NOMO-1 treated with dmso at 0.1 percent for 144 hours (cell line): Measurements from ENCODE around the gene HSD17B1.
A peak's percentile ranks its signal among the peaks of the same experiment; 100 is the strongest.
"Not testable (repeated sequence)": the region's sequence is repeated elsewhere in the genome, so short reads cannot be mapped to it uniquely, and the experiment has no call there.

Source experiments
- DNase-seq: peaks from one replicate; lab custom pipeline; 2025; ENCODE audit not compliant: unreplicated experiment; lab: John Stamatoyannopoulos, UW

The HSD17B1 gene

DNA sequence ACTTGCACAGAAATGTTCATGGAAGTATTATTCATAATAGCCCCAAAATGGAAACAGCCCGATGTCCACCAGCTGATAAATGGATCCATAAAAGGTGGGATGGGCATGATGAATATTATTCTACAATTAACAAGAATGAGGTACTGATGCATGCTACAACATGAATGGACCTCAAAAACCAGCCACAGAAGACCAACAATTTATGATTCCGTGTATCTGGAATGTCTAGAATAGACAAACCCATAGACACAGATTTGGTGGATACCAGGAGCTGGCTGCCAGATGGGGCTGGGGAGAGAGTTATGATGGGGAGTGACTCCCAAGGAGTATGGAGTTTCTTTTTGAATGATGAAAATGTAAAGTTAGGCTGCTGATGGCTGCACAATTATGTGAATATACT is 27.5 kb upstream of the HSD17B1 start:
- no peak for DNase-seq

DNA sequence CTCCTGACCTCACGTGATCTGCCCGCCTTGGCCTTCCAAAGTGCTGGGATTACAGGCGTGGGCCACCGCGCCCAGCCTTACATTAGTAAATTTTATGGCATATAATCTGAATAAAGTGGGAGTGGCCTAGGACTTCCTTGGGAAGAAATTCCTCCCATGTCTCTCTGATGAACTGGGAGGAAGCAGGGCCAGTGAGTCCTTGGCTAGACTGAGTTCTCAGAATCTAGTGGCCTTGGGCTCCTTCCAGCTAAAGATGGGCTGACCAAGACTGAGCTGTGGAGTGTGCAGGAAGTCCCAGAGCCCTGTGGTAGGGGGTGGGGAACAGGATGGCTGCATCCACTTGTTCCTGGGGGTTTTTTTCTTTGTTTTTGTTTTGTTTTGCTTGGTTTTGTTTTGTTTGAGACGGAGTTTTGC is 26.7 kb upstream of the HSD17B1 start:
- no peak for DNase-seq

DNA sequence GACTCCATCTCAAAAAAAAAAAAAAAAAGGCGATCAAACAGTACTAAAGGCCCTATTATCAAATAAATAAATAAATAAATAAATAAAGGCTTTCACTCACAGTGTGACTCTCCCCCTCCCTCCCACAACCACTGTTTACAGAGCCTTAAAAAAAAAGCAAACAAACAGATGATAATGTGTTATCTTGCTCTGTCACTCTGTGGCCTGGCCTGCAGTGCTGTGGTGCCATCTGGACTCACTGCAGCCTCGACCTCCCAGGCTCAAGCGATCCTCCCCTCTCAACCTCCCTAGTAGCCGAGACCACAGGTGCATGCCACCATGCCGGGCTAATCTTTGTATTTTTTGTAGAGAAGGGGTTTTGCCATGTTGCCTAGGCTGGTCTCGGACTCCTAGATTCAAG is 24.8 kb upstream of the HSD17B1 start:
- DNase-seq = no peak

DNA sequence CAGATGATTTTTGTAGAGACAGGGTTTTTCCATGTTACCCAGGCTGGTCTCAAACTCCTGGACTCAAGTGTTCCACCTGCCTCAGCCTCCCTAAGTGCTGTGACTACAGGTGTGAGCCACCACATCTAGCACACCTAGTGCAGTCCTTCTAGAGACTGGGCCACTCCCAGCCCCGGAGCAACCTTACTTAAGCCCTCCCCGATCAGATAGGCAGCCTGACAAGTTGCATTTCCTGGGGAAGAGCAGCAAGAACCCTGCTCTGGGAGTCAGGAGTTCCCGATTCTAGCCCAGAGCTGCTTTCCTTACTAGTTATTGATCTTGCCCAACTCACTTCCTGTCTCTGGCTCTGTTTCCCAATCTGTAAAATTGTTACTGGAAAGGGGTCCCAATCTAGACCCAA is 23.7 kb upstream of the HSD17B1 start:
- no peak for DNase-seq

DNA sequence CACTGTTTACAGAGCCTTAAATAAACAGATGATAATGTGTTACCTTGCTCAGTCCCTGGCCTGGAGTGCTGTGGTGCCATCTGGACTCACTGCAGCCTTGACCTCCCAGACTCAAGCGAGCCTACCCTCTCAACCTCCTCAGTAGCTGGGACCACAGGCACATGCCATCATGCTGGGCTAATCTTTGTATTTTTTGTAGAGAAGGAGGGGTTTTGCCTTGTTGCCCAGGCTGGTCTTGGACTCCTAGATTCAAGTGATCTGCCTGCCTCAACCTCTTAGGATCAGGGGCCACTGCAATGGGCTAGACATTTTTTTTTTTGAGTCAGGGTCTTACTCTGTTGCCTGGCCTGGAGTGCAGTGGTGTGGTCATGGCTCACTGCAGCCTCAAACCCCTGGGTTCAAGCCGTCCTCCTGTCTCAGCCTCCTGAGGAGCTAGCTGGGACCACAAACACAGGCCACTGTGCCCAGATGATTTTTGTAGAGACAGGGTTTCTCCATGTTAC is 21.7 kb upstream of the HSD17B1 start:
- no peak for DNase-seq

DNA sequence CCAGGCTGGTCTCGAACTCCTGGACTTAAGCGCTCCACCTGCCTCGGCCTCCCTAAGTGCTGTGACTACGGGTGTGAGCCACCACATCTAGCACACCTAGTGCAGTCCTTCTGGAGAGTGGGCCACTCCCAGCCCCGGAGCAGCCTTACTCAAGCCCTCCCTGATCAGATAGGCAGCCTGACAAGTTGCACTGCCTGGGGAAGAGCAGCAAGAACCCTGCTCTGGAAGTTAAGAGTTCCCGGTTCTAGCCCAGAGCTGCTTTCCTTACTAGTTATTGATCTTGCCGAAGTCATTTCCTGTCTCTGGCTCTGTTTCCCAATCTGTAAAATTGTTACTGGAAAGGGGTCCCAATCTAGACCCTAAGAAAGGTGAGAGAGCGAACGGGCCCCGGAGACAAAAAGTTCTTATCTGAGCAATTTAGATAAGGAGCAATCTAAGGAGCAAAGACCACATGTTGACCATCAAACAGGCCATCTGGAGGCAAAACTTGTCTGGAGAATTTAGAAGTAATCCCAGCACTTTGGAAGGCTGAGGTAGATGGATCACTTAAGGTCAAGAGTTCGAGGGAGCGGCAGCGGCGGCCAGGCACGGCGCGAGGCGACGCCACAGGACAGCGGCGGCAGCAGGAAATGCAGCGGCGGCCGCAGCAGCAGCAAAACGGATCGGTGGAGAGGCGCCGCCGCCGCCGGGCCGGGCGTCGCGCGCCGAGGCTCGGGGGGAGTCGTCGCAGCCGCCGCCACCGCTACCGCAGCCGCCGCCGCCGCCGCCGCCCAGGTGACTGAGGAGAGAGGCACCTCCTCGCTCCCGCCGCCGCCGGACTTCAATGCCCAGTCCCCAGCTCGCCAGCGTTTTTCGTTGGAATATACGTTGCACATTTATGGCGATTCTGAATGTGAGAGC is 21.0 kb upstream of the HSD17B1 start:
- DNase-seq = peak; percentile 21

DNA sequence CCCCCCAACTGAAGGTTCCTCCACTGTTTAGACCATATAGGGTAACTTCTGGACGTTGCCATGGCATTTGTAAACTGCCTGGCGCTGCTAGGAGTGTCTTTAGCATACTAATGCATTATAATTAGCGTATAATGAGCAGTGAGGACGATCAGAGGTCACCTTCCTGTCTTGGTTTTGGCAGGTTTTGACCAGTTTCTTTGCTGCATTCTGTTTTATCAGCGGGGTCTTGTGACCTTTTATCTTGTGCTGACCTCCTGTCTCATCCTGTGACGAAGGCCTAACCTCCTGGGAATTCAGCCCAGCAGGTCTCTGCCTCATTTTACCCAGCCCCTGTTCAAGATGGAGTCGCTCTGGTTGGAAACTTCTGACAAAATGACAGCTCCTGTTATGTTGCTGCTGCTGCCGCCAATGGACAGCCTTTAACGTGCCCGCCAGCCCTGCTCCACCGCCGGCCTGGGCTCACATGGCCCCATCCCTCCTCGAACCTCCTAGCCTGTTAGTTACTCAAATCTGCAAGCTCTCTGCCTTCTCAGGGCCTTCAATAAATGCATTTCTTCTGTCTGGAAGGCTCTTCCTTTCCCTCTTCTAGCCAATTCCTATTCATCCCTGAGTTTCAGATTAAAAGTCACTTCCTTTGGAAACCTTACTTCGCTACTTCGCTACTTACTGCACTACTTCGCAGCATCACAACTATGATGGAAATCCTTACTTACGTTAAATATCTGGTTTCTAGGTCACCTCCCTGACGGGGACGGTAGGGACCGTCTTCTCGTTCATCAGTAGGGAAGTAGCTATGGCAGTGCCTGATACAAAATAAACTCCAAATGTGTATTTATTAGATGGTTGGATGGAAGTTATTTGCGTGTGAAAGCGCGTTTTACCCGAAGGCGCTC is 17.3 kb upstream of the HSD17B1 start:
- no peak for DNase-seq

DNA sequence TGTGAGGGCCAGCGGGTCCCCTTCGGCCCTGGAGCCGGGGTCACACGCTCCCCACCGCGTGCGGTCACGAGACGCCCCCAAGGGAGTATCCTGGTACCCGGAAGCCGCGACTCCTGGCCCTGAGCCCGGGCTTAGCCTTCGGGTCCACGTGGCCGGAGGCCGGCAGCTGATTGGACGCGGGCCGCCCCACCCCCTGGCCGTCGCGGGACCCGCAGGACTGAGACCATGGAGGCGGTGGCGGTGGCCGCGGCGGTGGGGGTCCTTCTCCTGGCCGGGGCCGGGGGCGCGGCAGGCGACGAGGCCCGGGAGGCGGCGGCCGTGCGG is 16.7 kb upstream of the HSD17B1 start, which contains the start of gene NAGLU:
Gene NAGLU (plus strand): TSS at position 194 of the 324 bp plus-strand sequence. CDS start 32 bp downstream, at position 226.
- peak; percentile 77 for DNase-seq

DNA sequence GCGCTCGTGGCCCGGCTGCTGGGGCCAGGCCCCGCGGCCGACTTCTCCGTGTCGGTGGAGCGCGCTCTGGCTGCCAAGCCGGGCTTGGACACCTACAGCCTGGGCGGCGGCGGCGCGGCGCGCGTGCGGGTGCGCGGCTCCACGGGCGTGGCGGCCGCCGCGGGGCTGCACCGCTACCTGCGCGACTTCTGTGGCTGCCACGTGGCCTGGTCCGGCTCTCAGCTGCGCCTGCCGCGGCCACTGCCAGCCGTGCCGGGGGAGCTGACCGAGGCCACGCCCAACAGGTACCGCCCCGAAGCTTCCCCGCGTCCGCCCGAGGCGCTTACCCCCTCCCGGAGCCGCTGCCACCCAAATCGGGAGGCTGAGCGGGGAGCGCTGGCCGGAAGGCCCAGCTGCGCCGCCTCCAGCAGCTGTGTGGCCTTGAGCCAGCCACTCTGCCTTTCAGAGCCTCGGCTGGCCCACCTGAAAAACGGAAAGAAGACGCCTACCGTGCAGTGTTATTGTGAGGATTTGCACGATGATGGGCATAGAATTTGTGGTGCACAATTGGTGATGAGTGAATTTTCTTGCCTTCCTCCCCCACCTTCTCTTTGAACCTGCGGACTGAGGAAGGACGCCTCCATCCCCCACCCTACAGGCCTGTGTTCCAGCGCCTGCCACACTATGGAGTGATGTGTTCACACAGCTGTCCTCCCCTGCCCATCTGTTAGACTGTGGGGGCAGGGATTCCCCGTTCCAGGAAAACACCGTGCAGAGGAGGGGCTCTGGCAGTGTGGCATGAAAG is 16.2 kb upstream of the HSD17B1 start:
- DNase-seq = peak; percentile 44

DNA sequence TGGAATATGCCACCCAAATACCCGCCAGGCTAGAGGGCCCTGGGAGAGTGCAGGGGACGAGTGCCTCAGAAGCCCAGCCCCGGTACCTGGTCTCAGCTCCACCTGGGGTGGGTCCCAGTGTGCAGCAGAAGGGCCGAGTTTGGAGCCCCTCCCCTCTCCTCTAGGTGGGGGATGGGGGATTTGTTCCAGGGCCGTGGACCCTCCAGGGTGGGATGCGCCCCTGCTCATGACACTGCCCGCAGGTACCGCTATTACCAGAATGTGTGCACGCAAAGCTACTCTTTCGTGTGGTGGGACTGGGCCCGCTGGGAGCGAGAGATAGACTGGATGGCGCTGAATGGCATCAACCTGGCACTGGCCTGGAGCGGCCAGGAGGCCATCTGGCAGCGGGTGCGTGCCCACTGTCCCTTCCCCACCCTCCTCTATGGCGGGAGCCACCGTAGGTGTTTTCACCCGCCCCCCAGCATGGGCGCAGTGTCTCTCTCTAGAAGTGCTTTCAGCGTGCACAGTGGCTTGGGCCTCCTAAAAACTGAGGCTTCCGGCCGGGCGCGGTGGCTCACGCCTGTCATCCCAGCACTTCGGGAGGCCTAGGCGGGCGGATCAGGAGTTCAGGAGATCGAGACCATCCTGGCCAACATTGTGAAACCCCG is 15.4 kb upstream of the HSD17B1 start:
- no peak for DNase-seq

DNA sequence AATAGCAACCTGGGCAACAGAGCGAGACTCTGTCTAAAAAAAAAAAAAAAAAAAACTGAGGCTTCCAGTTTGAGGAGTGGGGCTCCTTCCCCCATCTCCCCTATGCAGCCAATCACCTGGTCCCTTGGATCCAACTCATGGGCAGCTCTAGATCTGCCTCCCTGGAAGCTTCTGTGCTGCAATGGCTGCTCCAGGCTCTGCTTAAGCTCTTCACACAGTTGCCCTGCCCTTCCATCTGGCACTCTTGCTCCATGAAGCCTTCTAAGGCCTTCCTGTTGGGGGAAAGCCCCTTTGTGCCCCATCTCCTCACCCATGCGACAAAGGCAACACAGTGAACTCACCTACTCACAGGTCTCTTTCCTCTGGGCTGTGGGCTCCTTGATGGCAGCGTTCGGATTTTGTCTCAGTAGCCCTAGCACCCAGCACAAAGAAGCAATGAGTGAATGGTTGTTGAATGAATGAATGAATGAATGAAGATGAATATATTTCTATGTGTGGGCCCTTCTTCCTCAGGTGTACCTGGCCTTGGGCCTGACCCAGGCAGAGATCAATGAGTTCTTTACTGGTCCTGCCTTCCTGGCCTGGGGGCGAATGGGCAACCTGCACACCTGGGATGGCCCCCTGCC is 14.8 kb upstream of the HSD17B1 start:
- DNase-seq = no peak

DNA sequence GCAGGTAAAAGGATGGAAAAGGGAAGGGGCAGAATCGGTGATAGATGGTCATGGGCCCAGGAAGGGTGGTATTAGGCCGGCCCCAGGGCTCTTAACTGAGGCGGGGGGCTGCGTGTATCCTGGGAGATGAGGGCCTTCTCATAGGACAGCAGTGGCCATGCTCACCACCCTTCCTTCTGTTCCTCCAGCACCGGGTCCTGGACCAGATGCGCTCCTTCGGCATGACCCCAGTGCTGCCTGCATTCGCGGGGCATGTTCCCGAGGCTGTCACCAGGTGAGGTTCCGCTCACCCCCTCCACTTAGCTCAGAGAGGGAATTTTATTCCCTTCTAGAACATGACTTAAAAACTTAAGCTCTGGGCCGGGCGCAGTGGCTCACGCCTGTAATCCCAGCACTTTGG is 14.2 kb upstream of the HSD17B1 start:
- DNase-seq = no peak

DNA sequence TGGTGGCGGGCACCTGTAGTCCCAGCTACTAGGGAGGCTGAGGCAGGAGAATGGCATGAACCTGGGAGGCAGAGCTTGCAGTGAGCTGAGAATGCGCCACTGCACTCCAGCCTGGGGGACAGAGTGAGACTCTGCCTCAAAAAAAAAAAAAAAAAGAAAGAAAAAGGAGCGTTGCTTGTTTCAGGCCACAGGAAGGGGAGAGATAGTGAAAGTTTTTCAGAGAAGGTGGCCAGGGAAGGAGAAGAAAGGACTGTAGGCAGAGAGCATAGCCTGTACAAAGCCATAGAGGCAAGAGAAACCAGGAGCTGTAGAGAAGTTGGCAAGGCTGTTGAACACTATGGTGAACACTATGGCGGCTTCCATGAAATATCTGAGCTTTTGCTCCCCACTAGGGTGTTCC is 12.2 kb upstream of the HSD17B1 start:
- not testable (repeated sequence) for DNase-seq

DNA sequence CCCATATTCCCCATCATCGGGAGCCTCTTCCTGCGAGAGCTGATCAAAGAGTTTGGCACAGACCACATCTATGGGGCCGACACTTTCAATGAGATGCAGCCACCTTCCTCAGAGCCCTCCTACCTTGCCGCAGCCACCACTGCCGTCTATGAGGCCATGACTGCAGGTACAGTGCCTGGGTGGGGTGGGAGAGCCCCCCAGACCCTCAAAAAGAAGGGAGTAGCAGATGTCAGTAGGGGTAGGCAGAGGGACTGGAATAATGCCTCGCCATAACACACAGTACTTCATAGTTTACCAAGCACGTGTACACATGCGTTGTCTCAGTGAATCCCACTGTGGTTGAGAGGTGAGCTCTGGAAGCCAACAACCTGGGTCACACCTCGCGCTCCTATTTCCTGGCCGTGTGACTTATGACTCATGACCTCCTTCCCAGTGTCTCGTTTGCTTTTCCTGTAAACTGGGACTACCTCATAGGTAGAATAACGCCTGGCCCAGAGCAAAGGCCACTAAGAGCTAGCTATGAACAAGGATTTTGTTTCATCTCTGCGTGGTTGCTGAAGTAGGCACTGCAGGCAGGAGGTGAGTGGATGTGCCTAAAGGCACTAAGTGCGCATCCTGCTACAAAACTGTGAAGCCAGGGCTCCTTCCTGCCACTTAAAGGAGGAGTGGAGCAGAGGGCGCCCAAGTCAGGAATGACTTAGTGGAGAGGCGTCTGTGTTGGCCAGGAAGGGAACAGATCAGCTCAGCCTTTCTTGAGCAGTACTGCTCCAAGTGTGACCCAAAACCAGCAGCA is 11.5 kb upstream of the HSD17B1 start:
- no peak for DNase-seq

DNA sequence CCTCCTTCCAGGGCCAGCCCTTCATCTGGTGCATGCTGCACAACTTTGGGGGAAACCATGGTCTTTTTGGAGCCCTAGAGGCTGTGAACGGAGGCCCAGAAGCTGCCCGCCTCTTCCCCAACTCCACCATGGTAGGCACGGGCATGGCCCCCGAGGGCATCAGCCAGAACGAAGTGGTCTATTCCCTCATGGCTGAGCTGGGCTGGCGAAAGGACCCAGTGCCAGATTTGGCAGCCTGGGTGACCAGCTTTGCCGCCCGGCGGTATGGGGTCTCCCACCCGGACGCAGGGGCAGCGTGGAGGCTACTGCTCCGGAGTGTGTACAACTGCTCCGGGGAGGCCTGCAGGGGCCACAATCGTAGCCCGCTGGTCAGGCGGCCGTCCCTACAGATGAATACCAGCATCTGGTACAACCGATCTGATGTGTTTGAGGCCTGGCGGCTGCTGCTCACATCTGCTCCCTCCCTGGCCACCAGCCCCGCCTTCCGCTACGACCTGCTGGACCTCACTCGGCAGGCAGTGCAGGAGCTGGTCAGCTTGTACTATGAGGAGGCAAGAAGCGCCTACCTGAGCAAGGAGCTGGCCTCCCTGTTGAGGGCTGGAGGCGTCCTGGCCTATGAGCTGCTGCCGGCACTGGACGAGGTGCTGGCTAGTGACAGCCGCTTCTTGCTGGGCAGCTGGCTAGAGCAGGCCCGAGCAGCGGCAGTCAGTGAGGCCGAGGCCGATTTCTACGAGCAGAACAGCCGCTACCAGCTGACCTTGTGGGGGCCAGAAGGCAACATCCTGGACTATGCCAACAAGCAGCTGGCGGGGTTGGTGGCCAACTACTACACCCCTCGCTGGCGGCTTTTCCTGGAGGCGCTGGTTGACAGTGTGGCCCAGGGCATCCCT is 9.3 kb upstream of the HSD17B1 start:
- DNase-seq = no peak

DNA sequence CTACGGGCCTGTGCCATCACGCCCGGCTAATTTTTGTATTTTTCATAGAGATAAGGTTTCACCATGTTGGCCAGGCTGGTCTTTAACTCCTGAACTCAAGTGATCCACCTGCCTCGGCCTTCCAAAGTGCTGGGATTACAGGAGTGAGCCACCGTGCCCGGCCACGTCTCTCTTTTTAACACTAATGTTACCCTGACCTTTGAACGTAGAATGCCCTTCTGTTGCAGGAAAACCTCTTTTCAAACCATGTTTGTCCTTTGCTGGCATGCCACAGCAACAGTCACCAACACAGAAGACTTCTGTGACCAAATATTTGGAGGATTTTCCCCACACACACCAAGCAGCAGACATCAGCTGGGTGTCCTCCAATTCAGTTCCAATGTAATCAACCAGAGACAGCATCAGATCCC is 7.8 kb upstream of the HSD17B1 start:
- DNase-seq = no peak

DNA sequence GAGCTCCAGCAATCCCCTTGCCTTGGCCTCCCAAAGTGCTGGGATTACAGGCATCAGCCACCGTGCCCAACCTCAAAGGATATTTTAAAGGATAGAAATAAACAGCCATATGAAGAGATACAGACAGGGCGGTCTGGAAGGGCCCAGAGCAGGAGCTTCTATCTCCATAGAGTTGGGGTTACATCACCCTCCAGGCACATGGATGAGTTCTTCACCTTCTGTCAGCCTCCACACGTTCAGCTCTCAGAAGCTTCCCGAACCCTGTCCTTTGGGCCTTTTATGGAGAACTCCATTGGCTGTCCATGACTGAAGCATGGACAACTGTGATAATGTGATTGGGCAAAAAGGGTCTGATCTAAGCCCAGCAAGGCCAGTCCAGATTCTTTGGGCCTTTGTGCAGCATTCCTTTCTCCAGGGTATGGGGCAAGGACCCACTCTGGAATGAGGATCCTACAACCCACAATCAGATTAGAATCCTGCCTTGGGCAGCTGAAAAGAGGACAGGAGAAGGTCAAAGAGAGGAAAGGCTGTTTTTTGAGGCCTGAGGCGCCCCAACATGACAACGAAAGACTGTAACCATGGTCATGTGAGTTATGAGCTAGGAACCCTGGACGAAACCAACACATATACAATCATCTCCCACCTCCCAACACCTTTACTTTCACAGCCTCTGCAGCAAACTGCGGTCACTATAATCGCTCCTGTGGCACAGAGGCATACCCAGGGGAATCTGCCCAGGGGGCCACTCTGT is 6.8 kb upstream of the HSD17B1 start:
- DNase-seq = not testable (repeated sequence)
